Measurements from ENCODE around the gene TBC1D10A.

TBC1D10A gene

DNA sequence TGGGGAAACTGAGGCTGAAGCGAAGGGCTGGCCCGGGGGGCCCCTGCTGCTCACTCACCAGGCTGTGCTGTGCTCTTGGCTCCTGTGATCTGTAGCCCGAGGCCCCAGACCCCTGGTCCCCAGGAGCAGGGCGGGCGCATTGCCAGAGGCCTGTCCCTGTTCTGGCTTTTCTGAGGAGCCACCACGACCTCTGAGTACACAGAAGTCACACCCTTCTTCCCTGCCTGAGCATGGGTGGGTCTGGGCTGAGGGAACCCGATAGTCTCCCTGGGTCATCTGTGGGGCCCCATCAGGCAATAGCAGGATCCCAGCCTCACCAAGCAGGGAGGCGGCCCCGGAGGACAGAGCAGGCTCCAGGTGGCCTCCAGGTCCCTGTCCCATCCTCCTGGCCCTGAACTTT lies 42.6 kb downstream of the TBC1D10A start:
- ATAC-seq = no peak
- TF ChIP-seq ISL1 (CRISPR knock-in tag; IDR thresholded peaks at IDR 0.05) (no peak), BACH2 (CRISPR knock-in tag; IDR thresholded peaks at IDR 0.05; ENCODE audit: borderline replicate concordance) (no peak), ESRRG (CRISPR knock-in tag; IDR thresholded peaks at IDR 0.05) (no peak), ZNF565 (CRISPR knock-in tag; conservative IDR thresholded peaks at IDR 0.05; ENCODE audit: low read depth) (no peak)

GRCh38 chr22:30283342-30283741 lies 43.4 kb downstream of the TBC1D10A start:
- ATAC-seq = no peak

DNA sequence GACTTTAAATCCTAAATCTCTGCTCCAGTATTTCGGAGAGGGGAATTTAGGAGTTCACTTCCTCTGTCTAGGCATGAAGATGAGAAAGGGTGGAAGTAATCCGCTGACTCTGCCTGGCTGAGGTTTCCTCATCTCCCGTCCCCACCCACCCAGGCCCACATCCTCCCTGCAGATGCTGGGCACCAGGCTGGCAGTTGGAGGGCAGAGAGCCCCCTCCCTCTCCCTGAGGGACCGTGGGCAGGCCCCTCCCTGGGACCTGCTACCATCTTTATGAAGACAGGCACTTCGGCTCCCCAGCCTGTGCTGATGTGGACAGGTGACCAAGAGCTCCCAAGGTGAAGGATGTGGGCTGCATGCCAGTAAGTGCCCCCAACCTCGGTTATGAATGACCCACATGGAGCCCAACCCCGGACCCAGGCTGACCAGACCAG lies 44.1 kb downstream of the TBC1D10A start:
- ATAC-seq = no peak
- no peak for TF ChIP-seq POU6F1 (CRISPR knock-in tag; IDR thresholded peaks at IDR 0.05; ENCODE audit: borderline replicate concordance, low read depth)
- TF ChIP-seq, protein P1, sequence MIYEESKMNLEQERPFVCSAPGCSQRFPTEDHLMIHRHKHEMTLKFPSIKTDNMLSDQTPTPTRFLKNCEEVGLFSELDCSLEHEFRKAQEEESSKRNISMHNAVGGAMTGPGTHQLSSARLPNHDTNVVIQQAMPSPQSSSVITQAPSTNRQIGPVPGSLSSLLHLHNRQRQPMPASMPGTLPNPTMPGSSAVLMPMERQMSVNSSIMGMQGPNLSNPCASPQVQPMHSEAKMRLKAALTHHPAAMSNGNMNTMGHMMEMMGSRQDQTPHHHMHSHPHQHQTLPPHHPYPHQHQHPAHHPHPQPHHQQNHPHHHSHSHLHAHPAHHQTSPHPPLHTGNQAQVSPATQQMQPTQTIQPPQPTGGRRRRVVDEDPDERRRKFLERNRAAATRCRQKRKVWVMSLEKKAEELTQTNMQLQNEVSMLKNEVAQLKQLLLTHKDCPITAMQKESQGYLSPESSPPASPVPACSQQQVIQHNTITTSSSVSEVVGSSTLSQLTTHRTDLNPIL (CRISPR knock-in tag; IDR thresholded peaks at IDR 0.05; ENCODE audit: low read depth) = no peak
- no peak for TF ChIP-seq ESRRG (CRISPR knock-in tag; IDR thresholded peaks at IDR 0.05)
- no peak for TF ChIP-seq CSDC2 (CRISPR knock-in tag; IDR thresholded peaks at IDR 0.05)
- TF ChIP-seq ZFP30 (CRISPR knock-in tag; IDR thresholded peaks at IDR 0.05) = no peak
- TF ChIP-seq SNAI2 (CRISPR knock-in tag; IDR thresholded peaks at IDR 0.05) = no peak
- no peak for TF ChIP-seq PATZ1 (CRISPR knock-in tag; IDR thresholded peaks at IDR 0.05; ENCODE audit: borderline replicate concordance)
- no peak for TF ChIP-seq BACH2 (CRISPR knock-in tag; IDR thresholded peaks at IDR 0.05; ENCODE audit: borderline replicate concordance)
- TF ChIP-seq CSRNP3 (CRISPR knock-in tag; IDR thresholded peaks at IDR 0.05) = no peak

More at GRCh38 chr22:30283342-30283741, 43.4 kb downstream of the TBC1D10A start:
- no peak for TF ChIP-seq BACH2 (CRISPR knock-in tag; IDR thresholded peaks at IDR 0.05; ENCODE audit: borderline replicate concordance)

DNA sequence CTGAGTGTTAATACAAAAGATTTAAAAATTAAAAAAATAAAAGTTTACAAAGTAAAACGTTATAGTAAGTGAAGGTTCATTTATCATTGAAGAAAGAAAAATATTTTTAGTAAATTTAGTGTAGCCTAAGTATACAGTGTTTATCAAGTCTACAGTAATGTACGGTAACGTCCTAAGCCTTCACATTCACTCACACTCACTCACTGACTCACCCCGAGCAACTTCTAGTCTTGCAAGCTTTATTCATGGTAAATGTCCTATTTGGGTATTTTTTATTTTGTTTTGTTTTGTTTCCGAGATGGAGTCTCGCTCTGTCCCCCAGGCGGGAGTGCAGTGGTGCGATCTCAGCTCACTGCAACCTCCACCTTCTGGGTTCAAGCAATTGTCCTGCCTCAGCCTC lies 46.2 kb downstream of the TBC1D10A start:
- 0 out of 3 replicates have a peak, but pooled peaks have one; percentile 30 for ATAC-seq
- TF ChIP-seq CSDC2 (CRISPR knock-in tag; IDR thresholded peaks at IDR 0.05) (no peak), ZFP3 (CRISPR knock-in tag; IDR thresholded peaks at IDR 0.05) (no peak), CSRNP3 (CRISPR knock-in tag; IDR thresholded peaks at IDR 0.05) (no peak)

DNA sequence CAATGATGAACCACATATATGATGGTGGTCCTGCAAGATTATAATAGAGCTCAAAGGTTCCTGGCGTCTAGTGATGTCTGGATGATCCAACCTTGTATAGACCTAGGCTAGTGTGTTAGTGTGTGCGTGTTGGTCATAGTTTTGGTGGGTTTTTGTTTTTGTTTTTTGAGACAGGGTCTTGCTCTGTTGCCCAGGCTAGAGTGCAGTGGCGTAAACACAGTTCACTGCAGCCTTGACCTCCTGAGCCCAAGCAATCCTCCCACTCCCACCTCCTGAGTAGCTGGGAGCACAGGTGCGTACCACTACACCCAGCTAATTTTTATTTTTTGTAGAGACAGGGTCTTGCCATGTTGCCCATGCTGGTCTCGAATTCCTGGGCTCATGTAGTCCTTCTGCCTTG lies 46.8 kb downstream of the TBC1D10A start:
- ATAC-seq = no peak
- TF ChIP-seq OSR1 (CRISPR knock-in tag; IDR thresholded peaks at IDR 0.05) (no peak), ZFP3 (CRISPR knock-in tag; IDR thresholded peaks at IDR 0.05) (no peak), CSRNP3 (CRISPR knock-in tag; IDR thresholded peaks at IDR 0.05) (no peak), POU6F1 (CRISPR knock-in tag; IDR thresholded peaks at IDR 0.05; ENCODE audit: borderline replicate concordance, low read depth) (no peak), ZFP30 (CRISPR knock-in tag; IDR thresholded peaks at IDR 0.05) (no peak), ISL1 (CRISPR knock-in tag; IDR thresholded peaks at IDR 0.05) (no peak), TCF4 (CRISPR knock-in tag; IDR thresholded peaks at IDR 0.05; ENCODE audit: borderline replicate concordance) (no peak), TOX (CRISPR knock-in tag; IDR thresholded peaks at IDR 0.05; ENCODE audit: borderline replicate concordance) (no peak), ZNF565 (CRISPR knock-in tag; conservative IDR thresholded peaks at IDR 0.05; ENCODE audit: low read depth) (no peak), ZNF70 (CRISPR knock-in tag; IDR thresholded peaks at IDR 0.05) (no peak), BACH2 (CRISPR knock-in tag; IDR thresholded peaks at IDR 0.05; ENCODE audit: borderline replicate concordance) (no peak), SNAI2 (CRISPR knock-in tag; IDR thresholded peaks at IDR 0.05) (no peak), ARNTL (CRISPR knock-in tag; IDR thresholded peaks at IDR 0.05; ENCODE audit: borderline replicate concordance, low read depth) (no peak), PATZ1 (CRISPR knock-in tag; IDR thresholded peaks at IDR 0.05; ENCODE audit: borderline replicate concordance) (no peak)
- TF ChIP-seq, protein P1 (CRISPR knock-in tag; IDR thresholded peaks at IDR 0.05; ENCODE audit: low read depth) = no peak
